WERI-Rb-1 (cell line): Measurements from ENCODE around the gene TLR9.

ENCODE experiments used
- DNase-seq: peaks from one replicate; pipeline ENCODE4 v3.0.0-alpha.2; 2020
- H3K27ac ChIP-seq: fragments of 250-450 bp; sonication (Bioruptor Pico); 2 replicates; pipeline ENCODE4 v1.5.1; 2020; ENCODE audit warnings: mild to moderate bottlenecking, moderate library complexity
- H3K27me3 ChIP-seq: fragments of 250-450 bp; sonication (Bioruptor Pico); 2 replicates; pipeline ENCODE4 v1.5.1; 2021; ENCODE audit warnings: mild to moderate bottlenecking, low read depth, moderate library complexity; ENCODE audit not compliant: insufficient read depth, severe bottlenecking
- H3K36me3 ChIP-seq: fragments of 250-450 bp; sonication (Bioruptor Pico); 2 replicates; pipeline ENCODE4 v1.5.1; 2020; ENCODE audit warnings: mild to moderate bottlenecking, moderate library complexity
- H3K4me3 ChIP-seq: 2 replicates; pipeline ENCODE4 v1.5.1; 2011; ENCODE audit warnings: low read depth, mild to moderate bottlenecking, control low read depth, low read length
- H3K9me3 ChIP-seq: fragments of 250-450 bp; sonication (Bioruptor Pico); 2 replicates; pipeline ENCODE4 v1.5.1; 2021; ENCODE audit warnings: mild to moderate bottlenecking, moderate library complexity; ENCODE audit not compliant: severe bottlenecking
- CTCF ChIP-seq: IDR thresholded peaks from 2 replicates; pipeline ENCODE4 v1.5.1; 2011; ENCODE audit warnings: low read depth, mild to moderate bottlenecking, control low read depth, inconsistent platforms, low read length

Gene TLR9

GRCh38 chr3:52213005-52213404, 12.4 kb downstream of the TLR9 start:
- Histone ChIP-seq H3K9me3 (no peaks in the 10 kb centered on the region), H3K4me3 (no peak overlapping the region), H3K36me3 (peaks cover 31% of the 10 kb centered on the region), H3K27me3 (no peaks in the 10 kb centered on the region), H3K27ac (no peak overlapping the region)
- TF ChIP-seq CTCF = no peak
- no peak for DNase-seq

GRCh38 chr3:52211268-52211891, 14.1 kb downstream of the TLR9 start:
- DNase-seq = no peak
- no peak overlapping the region for H3K27ac ChIP-seq
- no peaks in the 10 kb centered on the region for H3K9me3 ChIP-seq
- TF ChIP-seq CTCF = no peak
- H3K4me3 ChIP-seq = no peak overlapping the region
- no peaks in the 10 kb centered on the region for H3K27me3 ChIP-seq
- H3K36me3 ChIP-seq = peaks cover 37% of the 10 kb centered on the region

- H3K27me3 ChIP-seq = no peaks in the 10 kb centered on the region
- no peak overlapping the region for H3K27ac ChIP-seq
- peaks cover 40% of the 10 kb centered on the region for H3K36me3 ChIP-seq
- TF ChIP-seq CTCF = no peak
- no peak for DNase-seq
- H3K4me3 ChIP-seq = no peak overlapping the region
- H3K9me3 ChIP-seq = no peaks in the 10 kb centered on the region
Observed at GRCh38 chr3:52210550-52211046, 14.8 kb downstream of the TLR9 start.

GRCh38 chr3:52210037-52210436, 15.4 kb downstream of the TLR9 start:
- H3K27me3 ChIP-seq = no peaks in the 10 kb centered on the region
- DNase-seq = no peak
- peaks cover 41% of the 10 kb centered on the region for H3K36me3 ChIP-seq
- H3K4me3 ChIP-seq = no peak overlapping the region
- no peak for TF ChIP-seq CTCF
- no peaks in the 10 kb centered on the region for H3K9me3 ChIP-seq
- no peak overlapping the region for H3K27ac ChIP-seq

GRCh38 chr3:52208556-52208955, 16.9 kb downstream of the TLR9 start:
- H3K9me3 ChIP-seq = no peaks in the 10 kb centered on the region
- TF ChIP-seq CTCF = no peak
- no peak overlapping the region for H3K4me3 ChIP-seq
- DNase-seq = no peak
- H3K36me3 ChIP-seq = peaks cover 39% of the 10 kb centered on the region
- H3K27me3 ChIP-seq = no peaks in the 10 kb centered on the region
- H3K27ac ChIP-seq = no peak overlapping the region
